ENCODE results near the gene HSBP1. TPM values are rescaled to one million over a fixed set of nuclear protein-coding genes. Genes with fewer than 3 reads are reported as not detected.

Gene HSBP1
- total RNA-seq, 1 experiment from 2014 or later = 197 TPM

DNA sequence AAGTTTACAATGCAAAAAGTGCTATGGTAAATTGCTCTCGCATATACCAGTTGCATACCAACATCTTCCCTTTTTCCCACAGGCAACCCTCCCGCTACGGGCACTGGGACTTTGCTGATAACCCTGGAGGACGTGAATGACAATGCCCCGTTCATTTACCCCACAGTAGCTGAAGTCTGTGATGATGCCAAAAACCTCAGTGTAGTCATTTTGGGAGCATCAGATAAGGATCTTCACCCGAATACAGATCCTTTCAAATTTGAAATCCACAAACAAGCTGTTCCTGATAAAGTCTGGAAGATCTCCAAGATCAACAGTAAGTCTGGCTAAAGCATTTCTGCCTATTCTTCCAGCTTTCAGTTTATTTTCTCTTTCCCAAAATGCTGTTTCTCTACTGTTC lies 27.9 kb upstream of the HSBP1 start:
- ChIA-PET POLR2A (no interaction called here), CTCF (no interaction called here)
- TF ChIP-seq STAT6 (CRISPR knock-in tag; conservative IDR thresholded peaks at IDR 0.05; ENCODE audit: low read depth) = no peak
- TF ChIP-seq, protein P1, sequence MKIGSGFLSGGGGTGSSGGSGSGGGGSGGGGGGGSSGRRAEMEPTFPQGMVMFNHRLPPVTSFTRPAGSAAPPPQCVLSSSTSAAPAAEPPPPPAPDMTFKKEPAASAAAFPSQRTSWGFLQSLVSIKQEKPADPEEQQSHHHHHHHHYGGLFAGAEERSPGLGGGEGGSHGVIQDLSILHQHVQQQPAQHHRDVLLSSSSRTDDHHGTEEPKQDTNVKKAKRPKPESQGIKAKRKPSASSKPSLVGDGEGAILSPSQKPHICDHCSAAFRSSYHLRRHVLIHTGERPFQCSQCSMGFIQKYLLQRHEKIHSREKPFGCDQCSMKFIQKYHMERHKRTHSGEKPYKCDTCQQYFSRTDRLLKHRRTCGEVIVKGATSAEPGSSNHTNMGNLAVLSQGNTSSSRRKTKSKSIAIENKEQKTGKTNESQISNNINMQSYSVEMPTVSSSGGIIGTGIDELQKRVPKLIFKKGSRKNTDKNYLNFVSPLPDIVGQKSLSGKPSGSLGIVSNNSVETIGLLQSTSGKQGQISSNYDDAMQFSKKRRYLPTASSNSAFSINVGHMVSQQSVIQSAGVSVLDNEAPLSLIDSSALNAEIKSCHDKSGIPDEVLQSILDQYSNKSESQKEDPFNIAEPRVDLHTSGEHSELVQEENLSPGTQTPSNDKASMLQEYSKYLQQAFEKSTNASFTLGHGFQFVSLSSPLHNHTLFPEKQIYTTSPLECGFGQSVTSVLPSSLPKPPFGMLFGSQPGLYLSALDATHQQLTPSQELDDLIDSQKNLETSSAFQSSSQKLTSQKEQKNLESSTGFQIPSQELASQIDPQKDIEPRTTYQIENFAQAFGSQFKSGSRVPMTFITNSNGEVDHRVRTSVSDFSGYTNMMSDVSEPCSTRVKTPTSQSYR (CRISPR knock-in tag; IDR thresholded peaks at IDR 0.05) = no peak
- TF ChIP-seq IRF2 (CRISPR knock-in tag; IDR thresholded peaks at IDR 0.05; ENCODE audit: borderline replicate concordance, low read depth) = no peak
- TF ChIP-seq, protein P2, sequence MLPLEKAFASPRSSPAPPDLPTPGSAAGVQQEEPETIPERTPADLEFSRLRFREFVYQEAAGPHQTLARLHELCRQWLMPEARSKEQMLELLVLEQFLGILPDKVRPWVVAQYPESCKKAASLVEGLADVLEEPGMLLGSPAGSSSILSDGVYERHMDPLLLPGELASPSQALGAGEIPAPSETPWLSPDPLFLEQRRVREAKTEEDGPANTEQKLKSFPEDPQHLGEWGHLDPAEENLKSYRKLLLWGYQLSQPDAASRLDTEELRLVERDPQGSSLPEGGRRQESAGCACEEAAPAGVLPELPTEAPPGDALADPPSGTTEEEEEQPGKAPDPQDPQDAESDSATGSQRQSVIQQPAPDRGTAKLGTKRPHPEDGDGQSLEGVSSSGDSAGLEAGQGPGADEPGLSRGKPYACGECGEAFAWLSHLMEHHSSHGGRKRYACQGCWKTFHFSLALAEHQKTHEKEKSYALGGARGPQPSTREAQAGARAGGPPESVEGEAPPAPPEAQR (CRISPR knock-in tag; IDR thresholded peaks at IDR 0.05) = no peak
- no peak for TF ChIP-seq IRF1 (CRISPR knock-in tag; IDR thresholded peaks at IDR 0.05)
- no peak for TF ChIP-seq JUN (CRISPR knock-in tag; IDR thresholded peaks at IDR 0.05)
- no peak for TF ChIP-seq MXD4 (CRISPR knock-in tag; IDR thresholded peaks at IDR 0.05; ENCODE audit: borderline replicate concordance)
- no peak for TF ChIP-seq PRRX2 (CRISPR knock-in tag; IDR thresholded peaks at IDR 0.05)
- Mint-ChIP-seq H3K4me3 (no peak overlapping the region), H3K27me3 (ENCODE audit: low read depth) (no peaks in the 10 kb centered on the region), H3K4me1 (peaks cover 5% of the 10 kb centered on the region; the same call in 1 of the 2 replicates), H3K27ac (no peak overlapping the region), H3K9me3 (no peaks in the 10 kb centered on the region), H3K36me3 (no peaks in the 10 kb centered on the region)
- ATAC-seq = no peak
- DNase-seq (ENCODE audit: low spot score) = no peak

GRCh38 chr16:83785455-83785854 lies 22.3 kb upstream of the HSBP1 start:
- Mint-ChIP-seq H3K27ac (no peak overlapping the region), H3K4me3 (no peak overlapping the region), H3K4me1 (peaks cover 5% of the 10 kb centered on the region; the same call in 1 of the 2 replicates), H3K36me3 (no peaks in the 10 kb centered on the region), H3K27me3 (ENCODE audit: low read depth) (no peaks in the 10 kb centered on the region), H3K9me3 (no peaks in the 10 kb centered on the region)
- TF ChIP-seq SP1 (CRISPR knock-in tag; conservative IDR thresholded peaks at IDR 0.05) (no peak), TEAD4 (CRISPR knock-in tag; IDR thresholded peaks at IDR 0.05) (no peak), MXD4 (CRISPR knock-in tag; IDR thresholded peaks at IDR 0.05; ENCODE audit: borderline replicate concordance) (no peak), TCF7 (CRISPR knock-in tag; IDR thresholded peaks at IDR 0.05; ENCODE audit: low read depth) (no peak), IRF1 (CRISPR knock-in tag; IDR thresholded peaks at IDR 0.05) (no peak), NR3C1 (CRISPR knock-in tag; conservative IDR thresholded peaks at IDR 0.05; ENCODE audit: low read depth) (no peak), NFATC4 (CRISPR knock-in tag; IDR thresholded peaks at IDR 0.05) (no peak), MYBL2 (CRISPR knock-in tag; IDR thresholded peaks at IDR 0.05) (no peak), HMGA2 (CRISPR knock-in tag; IDR thresholded peaks at IDR 0.05) (no peak), KAT7 (CRISPR knock-in tag; IDR thresholded peaks at IDR 0.05; ENCODE audit: borderline replicate concordance) (no peak)
- TF ChIP-seq, protein P3, sequence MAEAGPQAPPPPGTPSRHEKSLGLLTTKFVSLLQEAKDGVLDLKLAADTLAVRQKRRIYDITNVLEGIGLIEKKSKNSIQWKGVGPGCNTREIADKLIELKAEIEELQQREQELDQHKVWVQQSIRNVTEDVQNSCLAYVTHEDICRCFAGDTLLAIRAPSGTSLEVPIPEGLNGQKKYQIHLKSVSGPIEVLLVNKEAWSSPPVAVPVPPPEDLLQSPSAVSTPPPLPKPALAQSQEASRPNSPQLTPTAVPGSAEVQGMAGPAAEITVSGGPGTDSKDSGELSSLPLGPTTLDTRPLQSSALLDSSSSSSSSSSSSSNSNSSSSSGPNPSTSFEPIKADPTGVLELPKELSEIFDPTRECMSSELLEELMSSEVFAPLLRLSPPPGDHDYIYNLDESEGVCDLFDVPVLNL (CRISPR knock-in tag; IDR thresholded peaks at IDR 0.05; ENCODE audit: borderline replicate concordance, low read depth) = no peak
- TF ChIP-seq, protein P4, sequence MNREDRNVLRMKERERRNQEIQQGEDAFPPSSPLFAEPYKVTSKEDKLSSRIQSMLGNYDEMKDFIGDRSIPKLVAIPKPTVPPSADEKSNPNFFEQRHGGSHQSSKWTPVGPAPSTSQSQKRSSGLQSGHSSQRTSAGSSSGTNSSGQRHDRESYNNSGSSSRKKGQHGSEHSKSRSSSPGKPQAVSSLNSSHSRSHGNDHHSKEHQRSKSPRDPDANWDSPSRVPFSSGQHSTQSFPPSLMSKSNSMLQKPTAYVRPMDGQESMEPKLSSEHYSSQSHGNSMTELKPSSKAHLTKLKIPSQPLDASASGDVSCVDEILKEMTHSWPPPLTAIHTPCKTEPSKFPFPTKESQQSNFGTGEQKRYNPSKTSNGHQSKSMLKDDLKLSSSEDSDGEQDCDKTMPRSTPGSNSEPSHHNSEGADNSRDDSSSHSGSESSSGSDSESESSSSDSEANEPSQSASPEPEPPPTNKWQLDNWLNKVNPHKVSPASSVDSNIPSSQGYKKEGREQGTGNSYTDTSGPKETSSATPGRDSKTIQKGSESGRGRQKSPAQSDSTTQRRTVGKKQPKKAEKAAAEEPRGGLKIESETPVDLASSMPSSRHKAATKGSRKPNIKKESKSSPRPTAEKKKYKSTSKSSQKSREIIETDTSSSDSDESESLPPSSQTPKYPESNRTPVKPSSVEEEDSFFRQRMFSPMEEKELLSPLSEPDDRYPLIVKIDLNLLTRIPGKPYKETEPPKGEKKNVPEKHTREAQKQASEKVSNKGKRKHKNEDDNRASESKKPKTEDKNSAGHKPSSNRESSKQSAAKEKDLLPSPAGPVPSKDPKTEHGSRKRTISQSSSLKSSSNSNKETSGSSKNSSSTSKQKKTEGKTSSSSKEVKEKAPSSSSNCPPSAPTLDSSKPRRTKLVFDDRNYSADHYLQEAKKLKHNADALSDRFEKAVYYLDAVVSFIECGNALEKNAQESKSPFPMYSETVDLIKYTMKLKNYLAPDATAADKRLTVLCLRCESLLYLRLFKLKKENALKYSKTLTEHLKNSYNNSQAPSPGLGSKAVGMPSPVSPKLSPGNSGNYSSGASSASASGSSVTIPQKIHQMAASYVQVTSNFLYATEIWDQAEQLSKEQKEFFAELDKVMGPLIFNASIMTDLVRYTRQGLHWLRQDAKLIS (CRISPR knock-in tag; IDR thresholded peaks at IDR 0.05; ENCODE audit: borderline replicate concordance) = no peak
- ATAC-seq (no peak), DNase-seq (ENCODE audit: low spot score) (no peak)
- ChIA-PET CTCF (no interaction called here), POLR2A (no interaction called here)

All from WTC11 (cell line).